Suprapubic skin (tissue), 4 donors: ENCODE measurements around the gene CELA2A. TPM values are rescaled to one million over a fixed set of nuclear protein-coding genes. Genes with fewer than 3 reads are reported as not detected.
A peak's percentile ranks its signal among the peaks of the same experiment; 100 is the strongest.

Source experiments
- DNase-seq, 2 donors: peaks; one replicate each; pipeline ENCODE4 v3.0.0-alpha.2; 2019; ENCODE audit warnings: low spot score in 2 of 2
- H3K27ac ChIP-seq: fragments of 200-600 bp; sonication (generic); one replicate; pipeline ENCODE4 v1.5.1; 2019
- H3K27me3 ChIP-seq: fragments of 200-600 bp; sonication (generic); one replicate; pipeline ENCODE4 v1.5.1; 2019
- H3K36me3 ChIP-seq: fragments of 200-600 bp; sonication (generic); one replicate; pipeline ENCODE4 v1.5.1; 2019
- H3K4me1 ChIP-seq: fragments of 200-600 bp; sonication (generic); one replicate; pipeline ENCODE4 v1.5.1; 2019
- H3K4me3 ChIP-seq: fragments of 200-600 bp; sonication (generic); one replicate; pipeline ENCODE4 v1.5.1; 2019; ENCODE audit warnings: mild to moderate bottlenecking
- H3K9me3 ChIP-seq: fragments of 200-600 bp; sonication (generic); one replicate; pipeline ENCODE4 v1.5.1; 2019
- EP300 ChIP-seq: sonication (generic); formaldehyde crosslinking; IDR thresholded peaks from one replicate; pipeline ENCODE4 v1.6.1; 2017; ENCODE audit warnings: antibody characterized with exemption
- POLR2A ChIP-seq, 2 donors: fragments of 450-650 bp; IDR thresholded peaks; one replicate each; pipeline ENCODE4 v1.6.1; 2017; ENCODE audit warnings: antibody characterized with exemption in 2 of 2, mild to moderate bottlenecking in 2 of 2, moderate library complexity in 2 of 2
- POLR2AphosphoS5 ChIP-seq, 3 donors: sonication (generic); formaldehyde crosslinking; IDR thresholded peaks; one replicate each; pipeline ENCODE4 v1.6.1; 2017; ENCODE audit warnings: antibody characterized with exemption in 3 of 3
- WGBS: methylation state at CpG from one replicate; pipeline ENCODE4 v1.1.5; 2018; 5-methylcytosine and 5-hydroxymethylcytosine counted together
- total RNA-seq, 4 donors: library from RNA; depleted of rRNA; stranded (reverse); fragments of >200 nt; gene quantifications; one replicate each; pipeline ENCODE4 v1.1.0, GENCODE V29; 2016
- TF ChIP-seq, protein P1 (sequence below), 2 donors: fragments of 200-600 bp in 1 of 2; fragments of 450-650 bp in 1 of 2; sonication (generic) in 1 of 2; IDR thresholded peaks; one replicate each; pipeline ENCODE4 v1.5.1; 2016 to 2019; ENCODE audit warnings: antibody characterized with exemption in 2 of 2, mild to moderate bottlenecking in 1 of 2, moderate library complexity in 1 of 2

The CELA2A gene
- total RNA-seq, 4 donors from 2014 or later, result not detected

DNA sequence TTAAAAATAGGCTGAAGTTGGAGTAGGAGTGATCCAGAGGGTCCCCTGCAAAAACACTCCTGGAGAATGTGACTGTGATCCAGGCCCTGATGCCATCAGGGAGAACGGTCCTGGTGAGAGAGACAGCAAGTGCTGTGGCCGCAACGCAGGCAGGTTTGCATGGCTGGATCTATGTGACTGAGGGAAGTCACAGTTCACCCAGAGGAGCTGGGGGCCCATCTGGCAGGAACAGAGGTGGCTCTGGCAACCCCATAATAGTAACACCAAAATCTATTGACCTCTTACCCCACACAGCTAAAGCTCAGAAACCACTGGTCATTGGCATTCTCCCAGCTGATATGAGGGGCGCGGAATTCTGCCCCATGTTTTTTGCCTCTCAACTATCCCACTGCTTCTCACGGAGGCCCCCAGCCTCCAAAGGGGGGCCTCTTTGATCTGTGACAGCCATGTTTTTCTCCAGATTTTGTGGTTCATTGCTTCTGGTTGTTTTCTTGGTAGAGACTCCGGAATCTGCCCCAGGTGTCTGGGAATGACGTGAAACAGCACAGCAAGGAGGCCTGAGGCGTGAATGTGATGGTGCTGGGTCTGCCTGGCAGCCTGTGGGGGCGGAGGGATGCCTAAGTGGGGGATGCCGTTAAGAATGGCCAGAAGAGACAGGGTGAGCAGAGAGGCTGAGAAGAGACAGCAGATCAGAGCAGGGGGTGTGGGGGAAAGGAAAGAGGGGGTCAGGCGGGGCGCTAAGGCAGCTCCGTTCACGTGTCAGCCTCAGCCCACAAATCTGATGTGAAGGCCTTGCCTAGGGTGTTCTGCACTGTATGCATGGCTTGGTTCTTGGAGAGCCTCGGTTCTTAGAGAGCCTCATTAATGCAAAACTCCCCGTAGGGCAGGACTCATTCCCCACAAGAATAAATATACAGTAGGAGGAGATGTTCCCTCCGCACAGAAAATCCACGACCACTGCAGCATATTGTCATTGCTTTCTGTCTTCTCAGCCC lies 43.9 kb downstream of the CELA2A start:
- no peak for DNase-seq
- 90% methylated on average over 19 of the region's 19 CpGs for WGBS
- Histone ChIP-seq H3K27ac (no peak overlapping the region), H3K36me3 (peaks cover 24% of the 10 kb centered on the region), H3K9me3 (no peaks in the 10 kb centered on the region), H3K4me3 (no peak overlapping the region), H3K4me1 (no peaks in the 10 kb centered on the region), H3K27me3 (no peaks in the 10 kb centered on the region)
- TF ChIP-seq POLR2A (IDR thresholded peaks at IDR 0.05), result no peak
- TF ChIP-seq, protein P1, sequence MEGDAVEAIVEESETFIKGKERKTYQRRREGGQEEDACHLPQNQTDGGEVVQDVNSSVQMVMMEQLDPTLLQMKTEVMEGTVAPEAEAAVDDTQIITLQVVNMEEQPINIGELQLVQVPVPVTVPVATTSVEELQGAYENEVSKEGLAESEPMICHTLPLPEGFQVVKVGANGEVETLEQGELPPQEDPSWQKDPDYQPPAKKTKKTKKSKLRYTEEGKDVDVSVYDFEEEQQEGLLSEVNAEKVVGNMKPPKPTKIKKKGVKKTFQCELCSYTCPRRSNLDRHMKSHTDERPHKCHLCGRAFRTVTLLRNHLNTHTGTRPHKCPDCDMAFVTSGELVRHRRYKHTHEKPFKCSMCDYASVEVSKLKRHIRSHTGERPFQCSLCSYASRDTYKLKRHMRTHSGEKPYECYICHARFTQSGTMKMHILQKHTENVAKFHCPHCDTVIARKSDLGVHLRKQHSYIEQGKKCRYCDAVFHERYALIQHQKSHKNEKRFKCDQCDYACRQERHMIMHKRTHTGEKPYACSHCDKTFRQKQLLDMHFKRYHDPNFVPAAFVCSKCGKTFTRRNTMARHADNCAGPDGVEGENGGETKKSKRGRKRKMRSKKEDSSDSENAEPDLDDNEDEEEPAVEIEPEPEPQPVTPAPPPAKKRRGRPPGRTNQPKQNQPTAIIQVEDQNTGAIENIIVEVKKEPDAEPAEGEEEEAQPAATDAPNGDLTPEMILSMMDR (IDR thresholded peaks at IDR 0.05), result no peak
- TF ChIP-seq EP300, result no peak
- TF ChIP-seq POLR2AphosphoS5 (IDR thresholded peaks at IDR 0.05), result no peak

DNA sequence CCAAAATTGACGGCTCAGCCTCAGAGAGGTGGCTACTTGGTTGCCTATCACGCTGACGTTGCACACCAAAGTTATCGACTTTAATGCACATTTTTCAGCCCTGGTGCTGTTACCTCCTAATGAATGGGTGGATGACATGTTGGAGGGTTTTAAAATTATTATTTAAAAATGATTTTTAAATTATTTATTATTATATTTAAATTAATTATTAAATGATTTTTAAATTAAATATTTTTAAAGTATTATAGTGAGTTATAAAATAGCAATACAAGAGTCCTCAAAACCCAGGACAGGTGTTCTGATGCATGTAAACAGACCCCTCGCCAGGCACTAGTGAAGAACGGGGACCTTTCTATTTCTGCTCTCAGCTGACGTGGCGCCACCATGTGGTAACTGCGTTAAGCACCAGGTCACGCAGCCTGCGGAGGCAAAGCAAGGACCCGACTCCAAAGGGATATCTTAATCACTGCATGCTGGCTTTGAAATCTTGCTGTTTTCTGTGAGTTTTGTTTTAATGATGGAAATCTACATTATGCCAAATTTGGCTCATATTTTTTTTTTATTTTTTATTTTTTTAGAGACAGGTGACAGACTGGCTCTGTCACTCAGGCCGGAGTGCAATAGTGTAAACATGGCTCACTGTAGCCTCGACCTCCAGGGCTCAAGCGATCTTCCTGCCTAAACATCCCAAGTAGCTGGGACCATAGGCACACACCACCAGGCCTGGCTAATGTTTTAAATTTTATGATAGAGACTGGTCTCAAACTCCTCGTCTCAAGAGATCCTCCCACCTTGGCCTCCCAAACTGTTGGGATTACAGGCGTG lies 44.9 kb downstream of the CELA2A start:
- DNase-seq, result no peak
- peaks cover 29% of the 10 kb centered on the region for H3K36me3 ChIP-seq
- 67% methylated on average over 17 of the region's 17 CpGs for WGBS

DNA sequence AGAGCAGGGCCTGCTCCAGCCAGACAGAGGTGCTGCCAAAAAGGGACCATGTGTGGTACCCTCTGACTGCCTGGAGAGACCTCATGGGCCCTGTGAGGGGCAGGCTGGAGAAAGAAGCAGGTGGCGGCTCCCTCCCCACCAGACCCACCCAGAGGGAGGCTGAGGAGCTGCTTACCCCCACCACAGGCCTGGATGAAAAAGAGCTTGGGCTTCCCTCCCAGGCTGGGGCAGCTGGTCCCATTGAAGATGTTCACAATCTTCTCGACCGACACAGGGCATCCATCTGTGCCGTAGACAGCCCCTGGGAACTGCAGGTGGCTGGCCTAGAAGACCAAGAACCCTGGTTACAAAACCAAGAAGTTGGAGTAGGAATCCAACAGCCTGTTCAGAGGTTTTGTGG lies 47.9 kb downstream of the CELA2A start:
- Histone ChIP-seq H3K4me3 (no peak overlapping the region), H3K36me3 (peaks cover 30% of the 10 kb centered on the region), H3K4me1 (no peaks in the 10 kb centered on the region), H3K9me3 (no peaks in the 10 kb centered on the region), H3K27me3 (no peaks in the 10 kb centered on the region), H3K27ac (no peak overlapping the region)
- no peak for TF ChIP-seq POLR2AphosphoS5 (IDR thresholded peaks at IDR 0.05)
- no peak for TF ChIP-seq POLR2A (IDR thresholded peaks at IDR 0.05)
- TF ChIP-seq EP300, result no peak
- TF ChIP-seq, protein P1 (IDR thresholded peaks at IDR 0.05), result no peak
- DNase-seq, result no peak
- 89% methylated on average over 4 of the region's 4 CpGs for WGBS

More for the DNA sequence above, 44.9 kb downstream of the CELA2A start:
- no peaks in the 10 kb centered on the region for H3K4me1 ChIP-seq
- H3K9me3 ChIP-seq, result no peaks in the 10 kb centered on the region
- TF ChIP-seq, protein P1 (IDR thresholded peaks at IDR 0.05), result peak; percentile 26 to 65
- no peak for TF ChIP-seq POLR2A (IDR thresholded peaks at IDR 0.05)
- H3K27me3 ChIP-seq, result no peaks in the 10 kb centered on the region
- H3K27ac ChIP-seq, result no peak overlapping the region
- H3K4me3 ChIP-seq, result no peak overlapping the region

DNA sequence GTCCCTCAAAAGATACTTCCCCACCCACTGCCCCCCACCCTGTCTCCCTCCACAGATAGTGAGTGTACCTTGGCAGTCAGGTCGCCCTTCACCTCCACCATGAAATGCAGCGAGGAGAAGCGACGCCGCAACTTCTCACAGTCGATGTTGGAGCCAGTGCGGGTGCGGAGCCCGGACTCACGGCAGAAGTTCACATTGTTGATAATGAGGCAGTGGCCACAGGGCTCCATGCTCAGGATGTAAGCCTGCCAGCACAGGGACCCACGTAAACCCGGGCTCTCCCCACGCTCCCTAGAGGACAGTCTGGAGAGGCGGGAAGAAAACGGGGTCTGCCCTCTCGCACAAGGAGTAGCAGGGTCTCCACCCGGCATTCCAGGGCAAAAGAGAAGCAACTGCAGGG lies 50.3 kb downstream of the CELA2A start:
- Histone ChIP-seq H3K36me3 (peaks cover 24% of the 10 kb centered on the region), H3K4me3 (no peak overlapping the region), H3K27me3 (no peaks in the 10 kb centered on the region), H3K9me3 (no peaks in the 10 kb centered on the region), H3K4me1 (no peaks in the 10 kb centered on the region), H3K27ac (no peak overlapping the region)
- WGBS, result 96% methylated on average over 17 of the region's 17 CpGs
- TF ChIP-seq EP300 (no peak), POLR2A (IDR thresholded peaks at IDR 0.05) (no peak), POLR2AphosphoS5 (IDR thresholded peaks at IDR 0.05) (no peak)
- TF ChIP-seq, protein P1 (IDR thresholded peaks at IDR 0.05), result no peak
- no peak for DNase-seq

DNA sequence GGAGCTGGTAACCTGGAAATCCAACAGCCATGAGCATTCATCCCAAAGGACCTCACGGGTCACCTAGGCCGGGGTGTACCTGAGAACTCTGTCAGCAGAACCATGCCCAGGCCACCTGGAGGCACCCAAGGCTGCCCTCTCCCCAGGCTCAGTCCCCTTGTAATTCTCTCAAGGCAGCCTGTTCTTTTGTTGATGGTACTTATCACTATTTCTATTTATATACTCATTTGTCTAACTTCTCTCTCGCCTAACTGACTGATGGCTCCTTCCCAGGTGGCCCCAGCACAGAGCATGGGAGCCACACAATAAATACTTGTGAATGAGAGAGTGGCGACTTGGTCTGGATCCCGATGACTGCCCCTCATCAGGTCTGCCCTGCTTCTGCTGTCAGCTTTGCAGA lies 50.7 kb downstream of the CELA2A start:
- H3K9me3 ChIP-seq, result no peaks in the 10 kb centered on the region
- H3K36me3 ChIP-seq, result peaks cover 28% of the 10 kb centered on the region
- no peak overlapping the region for H3K4me3 ChIP-seq
- WGBS, result 90% methylated on average over 5 of the region's 5 CpGs
- DNase-seq, result no peak
- no peaks in the 10 kb centered on the region for H3K27me3 ChIP-seq
- no peaks in the 10 kb centered on the region for H3K4me1 ChIP-seq
- no peak for TF ChIP-seq POLR2AphosphoS5 (IDR thresholded peaks at IDR 0.05)
- TF ChIP-seq, protein P1 (IDR thresholded peaks at IDR 0.05), result no peak
- TF ChIP-seq POLR2A (IDR thresholded peaks at IDR 0.05), result no peak
- no peak for TF ChIP-seq EP300
- H3K27ac ChIP-seq, result no peak overlapping the region
